KMS-11 (cell line): ENCODE data around the gene TIE1.

ENCODE experiments used
- H2AFZ ChIP-seq: fragments of 200-600 bp; sonication (generic); 2 replicates; pipeline ENCODE4 v1.6.1; 2016; ENCODE audit warnings: antibody characterized with exemption, mixed run types, low read depth
- H3K27ac ChIP-seq: fragments of 200-600 bp; sonication (generic); 2 replicates; pipeline ENCODE4 v1.6.1; 2016; ENCODE audit warnings: mild to moderate bottlenecking, mixed run types
- H3K27me3 ChIP-seq: fragments of 200-600 bp; sonication (generic); 2 replicates; pipeline ENCODE4 v1.6.1; 2017; ENCODE audit warnings: mild to moderate bottlenecking, low read depth, mixed run types, moderate library complexity; ENCODE audit not compliant: insufficient read depth
- H3K36me3 ChIP-seq: fragments of 200-600 bp; sonication (generic); 2 replicates; pipeline ENCODE4 v1.6.1; 2017; ENCODE audit warnings: mild to moderate bottlenecking, mixed run types; ENCODE audit not compliant: insufficient read depth
- H3K4me1 ChIP-seq: fragments of 200-600 bp; sonication (generic); 2 replicates; pipeline ENCODE4 v1.6.1; 2016; ENCODE audit warnings: mild to moderate bottlenecking, low read depth, mixed run types; ENCODE audit not compliant: poor library complexity, severe bottlenecking
- H3K4me2 ChIP-seq: fragments of 200-600 bp; sonication (generic); 2 replicates; pipeline ENCODE4 v1.7.0; 2016; ENCODE audit warnings: mild to moderate bottlenecking, mixed run types
- H3K4me3 ChIP-seq: fragments of 200-600 bp; sonication (generic); IDR thresholded peaks from 2 replicates; pipeline ENCODE4 v1.6.1; 2017; ENCODE audit warnings: low read depth, low read length, mixed read lengths; ENCODE audit not compliant: insufficient read depth
- H3K79me2 ChIP-seq: fragments of 200-600 bp; sonication (generic); 2 replicates; pipeline ENCODE4 v1.6.1; 2016; ENCODE audit warnings: low read depth, mixed run types; ENCODE audit not compliant: insufficient read depth
- H3K9ac ChIP-seq: fragments of 200-600 bp; sonication (generic); 2 replicates; pipeline ENCODE4 v1.6.1; 2016; ENCODE audit warnings: mild to moderate bottlenecking, mixed run types
- H4K20me1 ChIP-seq: fragments of 200-600 bp; sonication (generic); 2 replicates; pipeline ENCODE4 v1.6.1; 2016; ENCODE audit warnings: mild to moderate bottlenecking, mixed run types; ENCODE audit not compliant: insufficient read depth
- CTCF ChIP-seq: fragments of 200-600 bp; sonication (generic); conservative IDR thresholded peaks from 2 replicates; pipeline ENCODE4 v1.6.1; 2017; ENCODE audit warnings: low read depth, mild to moderate bottlenecking, antibody characterized with exemption, low read length, moderate library complexity, mixed read lengths

Gene TIE1

GRCh38 chr1:43325381-43325780 lies 24.6 kb downstream of the TIE1 start:
- Histone ChIP-seq H3K9ac (no peak overlapping the region), H3K36me3 (no peaks in the 10 kb centered on the region), H4K20me1 (no peaks in the 10 kb centered on the region), H3K4me2 (no peak overlapping the region), H3K27ac (no peak overlapping the region), H3K4me3 (no peak overlapping the region), H3K27me3 (no peaks in the 10 kb centered on the region), H3K79me2 (no peaks in the 10 kb centered on the region), H2AFZ (no peak overlapping the region), H3K4me1 (no peaks in the 10 kb centered on the region)
- TF ChIP-seq CTCF: no peak

GRCh38 chr1:43327549-43328292 lies 26.9 kb downstream of the TIE1 start:
- no peak for TF ChIP-seq CTCF
- Histone ChIP-seq H4K20me1 (no peaks in the 10 kb centered on the region), H3K36me3 (no peaks in the 10 kb centered on the region), H3K4me1 (no peaks in the 10 kb centered on the region), H3K4me3 (no peak overlapping the region), H2AFZ (no peak overlapping the region), H3K4me2 (no peak overlapping the region), H3K27ac (no peak overlapping the region), H3K79me2 (no peaks in the 10 kb centered on the region), H3K9ac (no peak overlapping the region), H3K27me3 (no peaks in the 10 kb centered on the region)

GRCh38 chr1:43329995-43330751 lies 29.4 kb downstream of the TIE1 start:
- Histone ChIP-seq H3K27ac (no peak overlapping the region), H3K36me3 (no peaks in the 10 kb centered on the region), H2AFZ (no peak overlapping the region), H3K9ac (no peak overlapping the region), H3K79me2 (no peaks in the 10 kb centered on the region), H3K4me2 (no peak overlapping the region), H3K27me3 (no peaks in the 10 kb centered on the region), H3K4me1 (no peaks in the 10 kb centered on the region), H4K20me1 (no peaks in the 10 kb centered on the region), H3K4me3 (no peak overlapping the region)
- no peak for TF ChIP-seq CTCF

GRCh38 chr1:43331688-43332087 lies 30.9 kb downstream of the TIE1 start:
- Histone ChIP-seq H3K27me3 (no peaks in the 10 kb centered on the region), H3K4me3 (no peak overlapping the region), H3K36me3 (no peaks in the 10 kb centered on the region), H3K9ac (no peak overlapping the region), H3K79me2 (no peaks in the 10 kb centered on the region), H3K4me2 (no peak overlapping the region), H2AFZ (no peak overlapping the region), H4K20me1 (no peaks in the 10 kb centered on the region), H3K27ac (no peak overlapping the region), H3K4me1 (no peaks in the 10 kb centered on the region)
- TF ChIP-seq CTCF: no peak
